Astrocyte (in vitro differentiated cells and primary cell): ENCODE results near the gene GCNA. TPM values are rescaled to one million over a fixed set of nuclear protein-coding genes. Genes with fewer than 3 reads are reported as not detected.

ENCODE experiments used
- DNase-seq: peaks from one replicate; pipeline ENCODE4 v3.0.0-alpha.2; 2010; ENCODE audit warnings: low read depth
- FAIRE-seq: peaks from 2 replicates; lab custom pipeline; 2011; peaks lifted over from hg19 to GRCh38; lab: Jason Lieb, UNC
- H2AFZ ChIP-seq: 2 replicates; pipeline ENCODE4 v1.6.0; 2012; ENCODE audit warnings: low read depth, low read length, inconsistent platforms
- H3K27ac ChIP-seq: 2 replicates; pipeline ENCODE4 v1.5.1; 2011; ENCODE audit warnings: low read depth, low read length, inconsistent platforms
- H3K27me3 ChIP-seq: 2 replicates; pipeline ENCODE4 v1.6.0; 2011; ENCODE audit warnings: low read length, inconsistent platforms; ENCODE audit not compliant: insufficient read depth
- H3K36me3 ChIP-seq: 2 replicates; pipeline ENCODE4 v1.5.1; 2011; ENCODE audit warnings: low read length, inconsistent platforms; ENCODE audit not compliant: insufficient read depth
- H3K4me1 ChIP-seq: 2 replicates; pipeline ENCODE4 v1.5.1; 2011; ENCODE audit warnings: low read length, inconsistent platforms; ENCODE audit not compliant: insufficient read depth
- H3K4me2 ChIP-seq: 2 replicates; pipeline ENCODE4 v1.6.0; 2012; ENCODE audit warnings: low read length, inconsistent platforms
- H3K4me3 ChIP-seq: 2 replicates; pipeline ENCODE4 v1.5.1; 2011; ENCODE audit warnings: low read depth, mild to moderate bottlenecking, low read length, inconsistent platforms; ENCODE audit not compliant: insufficient read depth
- H3K79me2 ChIP-seq: 2 replicates; pipeline ENCODE4 v1.6.0; 2012; ENCODE audit warnings: mild to moderate bottlenecking, low read length, inconsistent platforms; ENCODE audit not compliant: insufficient read depth
- H3K9ac ChIP-seq: 2 replicates; pipeline ENCODE4 v1.6.0; 2012; ENCODE audit warnings: mild to moderate bottlenecking, low read length, inconsistent platforms
- H3K9me3 ChIP-seq: 2 replicates; pipeline ENCODE4 v1.5.1; 2012; ENCODE audit warnings: low read depth, mild to moderate bottlenecking, low read length, inconsistent platforms; ENCODE audit not compliant: insufficient read depth
- H4K20me1 ChIP-seq: 2 replicates; pipeline ENCODE4 v1.6.0; 2012; ENCODE audit warnings: low read length, inconsistent platforms; ENCODE audit not compliant: insufficient read depth
- H3K27ac Mint-ChIP-seq: one replicate; pipeline ENCODE4 v1.8.0; 2021; ENCODE audit warnings: mild to moderate bottlenecking, mixed read lengths; ENCODE audit not compliant: unreplicated experiment
- H3K27me3 Mint-ChIP-seq: one replicate; pipeline ENCODE4 v1.8.0; 2021; ENCODE audit warnings: low read depth, mixed read lengths; ENCODE audit not compliant: unreplicated experiment
- H3K36me3 Mint-ChIP-seq: one replicate; pipeline ENCODE4 v1.8.0; 2021; ENCODE audit warnings: low read depth, mixed read lengths; ENCODE audit not compliant: unreplicated experiment
- H3K4me1 Mint-ChIP-seq: one replicate; pipeline ENCODE4 v1.8.0; 2021; ENCODE audit warnings: low read depth, mixed read lengths; ENCODE audit not compliant: unreplicated experiment
- H3K4me3 Mint-ChIP-seq: one replicate; pipeline ENCODE4 v1.8.0; 2021; ENCODE audit warnings: mild to moderate bottlenecking, moderate library complexity, mixed read lengths; ENCODE audit not compliant: unreplicated experiment
- H3K9me3 Mint-ChIP-seq: one replicate; pipeline ENCODE4 v1.8.0; 2021; ENCODE audit warnings: mild to moderate bottlenecking, mixed read lengths; ENCODE audit not compliant: unreplicated experiment
- CTCF ChIP-seq: IDR thresholded peaks from 2 replicates; pipeline ENCODE4 v1.5.1; 2011; ENCODE audit warnings: low read depth, mild to moderate bottlenecking, inconsistent platforms, low read length, moderate library complexity; ENCODE audit not compliant: insufficient read depth
- EZH2 ChIP-seq: IDR thresholded peaks from 2 replicates; pipeline ENCODE4 v1.6.1; 2012; ENCODE audit warnings: mild to moderate bottlenecking, low read length, inconsistent platforms; ENCODE audit not compliant: insufficient read depth
- total RNA-seq: library from RNA; stranded (reverse); gene quantifications from 2 replicates; pipeline ENCODE4 v1.2.1, GENCODE V29; 2021

The GCNA gene
- total RNA-seq, 1 donor from 2014 or later: 2.2 TPM

GRCh38 chrX:71650333-71650969 is 72.2 kb downstream of the GCNA start:
- H3K9me3 Mint-ChIP-seq: no peaks in the 10 kb centered on the region
- H3K9ac ChIP-seq: no peak overlapping the region
- H3K79me2 ChIP-seq: no peaks in the 10 kb centered on the region
- H3K9me3 ChIP-seq: no peaks in the 10 kb centered on the region
- H2AFZ ChIP-seq: no peak overlapping the region
- H3K4me3 Mint-ChIP-seq: no peak overlapping the region
- H3K4me2 ChIP-seq: no peak overlapping the region
- H3K36me3 Mint-ChIP-seq: no peaks in the 10 kb centered on the region
- FAIRE-seq (no peak), DNase-seq (no peak)
- no peak overlapping the region for H3K27ac ChIP-seq
- H3K36me3 ChIP-seq: no peaks in the 10 kb centered on the region
- no peaks in the 10 kb centered on the region for H3K27me3 ChIP-seq
- no peaks in the 10 kb centered on the region for H3K27me3 Mint-ChIP-seq
- H3K27ac Mint-ChIP-seq: no peak overlapping the region
- TF ChIP-seq CTCF (no peak), EZH2 (no peak)
- no peaks in the 10 kb centered on the region for H3K4me1 ChIP-seq
- H4K20me1 ChIP-seq: no peaks in the 10 kb centered on the region
- no peaks in the 10 kb centered on the region for H3K4me1 Mint-ChIP-seq
- H3K4me3 ChIP-seq: no peak overlapping the region

GRCh38 chrX:71652405-71652804 is 74.2 kb downstream of the GCNA start:
- no peaks in the 10 kb centered on the region for H3K79me2 ChIP-seq
- no peak overlapping the region for H3K9ac ChIP-seq
- FAIRE-seq: peak; percentile 93
- H3K27me3 ChIP-seq: no peaks in the 10 kb centered on the region
- H2AFZ ChIP-seq: no peak overlapping the region
- Mint-ChIP-seq H3K27me3 (peaks cover 5% of the 10 kb centered on the region), H3K36me3 (no peaks in the 10 kb centered on the region), H3K4me1 (no peaks in the 10 kb centered on the region), H3K27ac (no peak overlapping the region), H3K9me3 (no peaks in the 10 kb centered on the region), H3K4me3 (no peak overlapping the region)
- no peaks in the 10 kb centered on the region for H3K4me1 ChIP-seq
- no peaks in the 10 kb centered on the region for H4K20me1 ChIP-seq
- H3K36me3 ChIP-seq: no peaks in the 10 kb centered on the region
- TF ChIP-seq EZH2 (no peak), CTCF (peak; percentile 65)
- no peak overlapping the region for H3K27ac ChIP-seq
- peak; percentile 27 for DNase-seq
- no peaks in the 10 kb centered on the region for H3K9me3 ChIP-seq
- H3K4me2 ChIP-seq: no peak overlapping the region
- no peak overlapping the region for H3K4me3 ChIP-seq

- H3K36me3 Mint-ChIP-seq: no peaks in the 10 kb centered on the region
- Histone ChIP-seq H3K4me1 (no peaks in the 10 kb centered on the region), H3K9ac (no peak overlapping the region), H3K27me3 (no peaks in the 10 kb centered on the region), H2AFZ (no peak overlapping the region), H3K36me3 (no peaks in the 10 kb centered on the region), H3K9me3 (no peaks in the 10 kb centered on the region), H3K27ac (no peak overlapping the region), H4K20me1 (no peaks in the 10 kb centered on the region), H3K79me2 (no peaks in the 10 kb centered on the region), H3K4me2 (no peak overlapping the region), H3K4me3 (no peak overlapping the region)
- TF ChIP-seq EZH2 (no peak), CTCF (no peak)
- H3K4me3 Mint-ChIP-seq: no peak overlapping the region
- no peaks in the 10 kb centered on the region for H3K4me1 Mint-ChIP-seq
- FAIRE-seq: no peak
- H3K27me3 Mint-ChIP-seq: peaks cover 5% of the 10 kb centered on the region
- no peaks in the 10 kb centered on the region for H3K9me3 Mint-ChIP-seq
- DNase-seq: no peak
- no peak overlapping the region for H3K27ac Mint-ChIP-seq
These were observed 75.1 kb downstream of the GCNA start for GRCh38 chrX:71653344-71653743.
